H9 (cell line): ENCODE measurements around the gene DBI. TPM values are rescaled to one million over a fixed set of nuclear protein-coding genes. Genes with fewer than 3 reads are reported as not detected.

Experiments used
- DNase-seq: peaks from one replicate; pipeline ENCODE4 v3.0.0-alpha.2; 2017
- H2AFZ ChIP-seq: one replicate; pipeline ENCODE4 v1.6.1; 2013; ENCODE audit warnings: mild to moderate bottlenecking, low read length, control low read depth, moderate library complexity
- H2AK5ac ChIP-seq: 2 replicates; pipeline ENCODE4 v1.6.1; 2013; ENCODE audit warnings: low read length, control low read depth, mixed read lengths; ENCODE audit not compliant: insufficient read length
- H2BK120ac ChIP-seq: one replicate; pipeline ENCODE4 v1.6.1; 2013; ENCODE audit warnings: low read depth, mild to moderate bottlenecking, low read length, control low read depth, inconsistent platforms; ENCODE audit not compliant: poor library complexity, severe bottlenecking
- H2BK12ac ChIP-seq: 2 replicates; pipeline ENCODE4 v1.6.1; 2013; ENCODE audit warnings: low read length, control low read depth, mixed read lengths, low read depth; ENCODE audit not compliant: insufficient read length
- H2BK15ac ChIP-seq: 2 replicates; pipeline ENCODE4 v1.6.1; 2013; ENCODE audit warnings: low read depth, low read length, control low read depth
- H2BK20ac ChIP-seq: one replicate; pipeline ENCODE4 v1.6.1; 2013; ENCODE audit warnings: low read depth, mild to moderate bottlenecking, low read length, control low read depth, inconsistent platforms; ENCODE audit not compliant: poor library complexity, severe bottlenecking
- H2BK5ac ChIP-seq: 2 replicates; pipeline ENCODE4 v1.6.1; 2013; ENCODE audit warnings: low read length, control low read depth, mixed read lengths; ENCODE audit not compliant: insufficient read length
- H3K14ac ChIP-seq: 2 replicates; pipeline ENCODE4 v1.6.1; 2013; ENCODE audit warnings: low read length, control low read depth; ENCODE audit not compliant: insufficient read depth
- H3K18ac ChIP-seq: 2 replicates; pipeline ENCODE4 v1.6.1; 2013; ENCODE audit warnings: low read depth, mild to moderate bottlenecking, mixed read lengths, low read length, control low read depth; ENCODE audit not compliant: insufficient read length
- H3K23ac ChIP-seq: 2 replicates; pipeline ENCODE4 v1.6.1; 2013; ENCODE audit warnings: low read length, control low read depth, mixed read lengths, low read depth; ENCODE audit not compliant: insufficient read length
- H3K23me2 ChIP-seq: 2 replicates; pipeline ENCODE4 v1.6.1; 2013; ENCODE audit warnings: low read depth, mild to moderate bottlenecking, mixed read lengths, low read length, control low read depth; ENCODE audit not compliant: insufficient read length, poor library complexity, severe bottlenecking
- H3K27ac ChIP-seq: 2 replicates; pipeline ENCODE4 v1.5.1; 2013; ENCODE audit warnings: low read length, control low read depth, mixed read lengths, low read depth; ENCODE audit not compliant: insufficient read length
- H3K27me3 ChIP-seq: 2 replicates; pipeline ENCODE4 v1.6.1; 2013; ENCODE audit warnings: low read length, control low read depth, inconsistent platforms; ENCODE audit not compliant: insufficient read depth
- H3K4ac ChIP-seq: 2 replicates; pipeline ENCODE4 v1.6.1; 2013; ENCODE audit warnings: low read depth, mild to moderate bottlenecking, control low read depth, inconsistent platforms, low read length, moderate library complexity
- H3K4me1 ChIP-seq: 2 replicates; pipeline ENCODE4 v1.6.1; 2013; ENCODE audit warnings: low read length, control low read depth, inconsistent platforms; ENCODE audit not compliant: insufficient read depth
- H3K4me2 ChIP-seq: 2 replicates; pipeline ENCODE4 v1.6.1; 2013; ENCODE audit warnings: low read length, control low read depth, mixed read lengths; ENCODE audit not compliant: insufficient read length, insufficient read depth
- H3K56ac ChIP-seq: 2 replicates; pipeline ENCODE4 v1.6.1; 2013; ENCODE audit warnings: low read depth, mild to moderate bottlenecking, mixed read lengths, low read length, control low read depth; ENCODE audit not compliant: insufficient read length
- H3K79me1 ChIP-seq: 2 replicates; pipeline ENCODE4 v1.6.1; 2013; ENCODE audit warnings: low read depth, mild to moderate bottlenecking, moderate library complexity, low read length, control low read depth, inconsistent platforms; ENCODE audit not compliant: insufficient read depth, poor library complexity, severe bottlenecking
- H3K79me2 ChIP-seq: 2 replicates; pipeline ENCODE4 v1.6.1; 2013; ENCODE audit warnings: low read length, control low read depth, inconsistent platforms; ENCODE audit not compliant: insufficient read depth
- H3K9ac ChIP-seq: 2 replicates; pipeline ENCODE4 v1.6.1; 2013; ENCODE audit warnings: low read length, control low read depth, mixed read lengths; ENCODE audit not compliant: insufficient read length; ENCODE audit errors: extremely low read depth
- H3K9me3 ChIP-seq: one replicate; pipeline ENCODE4 v1.6.1; 2013; ENCODE audit warnings: low read depth, low read length, inconsistent platforms; ENCODE audit not compliant: control insufficient read depth
- H3T11ph ChIP-seq: one replicate; pipeline ENCODE4 v1.6.1; 2013; ENCODE audit warnings: mild to moderate bottlenecking, low read length, control low read depth, inconsistent platforms
- H4K20me1 ChIP-seq: one replicate; pipeline ENCODE4 v1.6.1; 2013; ENCODE audit not compliant: control insufficient read depth, insufficient read length, insufficient read depth
- H4K5ac ChIP-seq: 2 replicates; pipeline ENCODE4 v1.6.1; 2013; ENCODE audit warnings: low read depth, mild to moderate bottlenecking, mixed read lengths, low read length, control low read depth; ENCODE audit not compliant: insufficient read length
- H4K8ac ChIP-seq: replicated peaks from 2 replicates; pipeline ENCODE4 v1.6.1; 2013; ENCODE audit warnings: low read length, control low read depth, mixed read lengths, low read depth; ENCODE audit not compliant: insufficient read length
- H4K91ac ChIP-seq: 2 replicates; pipeline ENCODE4 v1.6.1; 2013; ENCODE audit warnings: low read depth, mild to moderate bottlenecking, moderate library complexity, mixed read lengths, low read length, control low read depth; ENCODE audit not compliant: insufficient read length
- H3K27ac Mint-ChIP-seq, 3 experiments: 2 replicates in 2 of 3; 3 replicates in 1 of 3; pipeline ENCODE4 v1.8.0; 2020 to 2021; ENCODE audit warnings: mixed read lengths in 3 of 3, mild to moderate bottlenecking in 1 of 3, moderate library complexity in 1 of 3
- H3K27me3 Mint-ChIP-seq: 2 replicates; pipeline ENCODE4 v1.8.0; 2021; ENCODE audit warnings: low read depth, mild to moderate bottlenecking, moderate library complexity, mixed read lengths
- H3K36me3 Mint-ChIP-seq, 3 experiments: 2 replicates in 2 of 3; 3 replicates in 1 of 3; pipeline ENCODE4 v1.8.0; 2020 to 2021; ENCODE audit warnings: low read depth in 3 of 3, mixed read lengths in 3 of 3; ENCODE audit not compliant: insufficient read depth in 1 of 3
- H3K4me1 Mint-ChIP-seq, 2 experiments: 2 replicates each; pipeline ENCODE4 v1.8.0; 2020; ENCODE audit warnings: mixed read lengths in 2 of 2
- H3K4me3 Mint-ChIP-seq, 2 experiments: 2 replicates in 1 of 2; 3 replicates in 1 of 2; pipeline ENCODE4 v1.8.0; 2020 to 2021; ENCODE audit warnings: mild to moderate bottlenecking in 2 of 2, mixed read lengths in 2 of 2, moderate library complexity in 1 of 2
- H3K9me3 Mint-ChIP-seq, 2 experiments: 2 replicates in 1 of 2; 3 replicates in 1 of 2; pipeline ENCODE4 v1.8.0; 2020; ENCODE audit warnings: mild to moderate bottlenecking in 2 of 2, mixed read lengths in 2 of 2, moderate library complexity in 1 of 2
- WGBS: extraction: QIAGEN DNeasy Blood & Tissue Kit; methylation state at CpG from one replicate; pipeline ENCODE4 v1.1.7; 2013; ENCODE audit warnings: missing lambda C conversion rate, low lambda C conversion rate, mixed read lengths; ENCODE audit not compliant: insufficient read length; ENCODE audit errors: extremely low coverage; 5-methylcytosine and 5-hydroxymethylcytosine counted together
- total RNA-seq: library from RNA; stranded (reverse); gene quantifications from 2 replicates; pipeline ENCODE4 v1.2.1, GENCODE V29; 2021
- TF ChIP-seq, protein P1 (sequence below): fragments of 200-600 bp; sonication (generic); conservative IDR thresholded peaks from 3 replicates; pipeline ENCODE4 v1.8.0; 2021; ENCODE audit warnings: antibody characterized with exemption, mild to moderate bottlenecking

DBI gene
- total RNA-seq, 1 experiment from 2014 or later: 127 TPM

DNA sequence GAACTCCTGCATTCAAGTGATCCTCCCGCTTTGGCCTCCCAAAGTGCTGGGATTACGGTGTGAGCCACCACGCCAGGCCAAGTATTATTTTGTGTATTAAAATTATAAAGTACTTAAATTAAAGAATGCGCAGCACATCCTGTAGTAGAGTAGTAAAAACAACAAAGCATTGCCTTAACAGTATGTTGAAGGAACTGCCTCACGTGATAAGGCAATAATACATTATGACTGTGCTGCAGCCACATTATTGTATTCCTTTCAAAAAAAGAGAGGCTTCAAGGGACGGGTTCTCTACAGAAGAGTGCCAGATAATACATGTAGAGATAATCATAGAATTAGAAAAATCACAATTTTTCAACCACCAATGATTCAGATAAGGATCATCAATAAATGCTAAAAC is 33.8 kb upstream of the DBI start:
- Histone ChIP-seq H3K79me2 (no peaks in the 10 kb centered on the region), H2BK20ac (no peak overlapping the region), H2BK5ac (no peak overlapping the region), H2BK12ac (no peak overlapping the region), H3K4ac (no peak overlapping the region), H3K14ac (no peak overlapping the region), H3K4me1 (no peaks in the 10 kb centered on the region), H4K8ac (no peak overlapping the region), H2BK120ac (no peak overlapping the region), H3K18ac (no peak overlapping the region), H3K23me2 (no peaks in the 10 kb centered on the region), H3K9me3 (no peaks in the 10 kb centered on the region), H3K79me1 (no peaks in the 10 kb centered on the region), H3K23ac (no peak overlapping the region), H2AFZ (no peak overlapping the region), H2AK5ac (no peak overlapping the region), H2BK15ac (no peak overlapping the region), H4K91ac (no peak overlapping the region), H3K9ac (no peak overlapping the region), H3K27me3 (no peaks in the 10 kb centered on the region), H3K56ac (no peak overlapping the region), H3T11ph (no peak overlapping the region), H3K27ac (no peak overlapping the region), H3K4me2 (no peak overlapping the region), H4K20me1 (no peaks in the 10 kb centered on the region), H4K5ac (no peak overlapping the region)
- TF ChIP-seq, protein P1, sequence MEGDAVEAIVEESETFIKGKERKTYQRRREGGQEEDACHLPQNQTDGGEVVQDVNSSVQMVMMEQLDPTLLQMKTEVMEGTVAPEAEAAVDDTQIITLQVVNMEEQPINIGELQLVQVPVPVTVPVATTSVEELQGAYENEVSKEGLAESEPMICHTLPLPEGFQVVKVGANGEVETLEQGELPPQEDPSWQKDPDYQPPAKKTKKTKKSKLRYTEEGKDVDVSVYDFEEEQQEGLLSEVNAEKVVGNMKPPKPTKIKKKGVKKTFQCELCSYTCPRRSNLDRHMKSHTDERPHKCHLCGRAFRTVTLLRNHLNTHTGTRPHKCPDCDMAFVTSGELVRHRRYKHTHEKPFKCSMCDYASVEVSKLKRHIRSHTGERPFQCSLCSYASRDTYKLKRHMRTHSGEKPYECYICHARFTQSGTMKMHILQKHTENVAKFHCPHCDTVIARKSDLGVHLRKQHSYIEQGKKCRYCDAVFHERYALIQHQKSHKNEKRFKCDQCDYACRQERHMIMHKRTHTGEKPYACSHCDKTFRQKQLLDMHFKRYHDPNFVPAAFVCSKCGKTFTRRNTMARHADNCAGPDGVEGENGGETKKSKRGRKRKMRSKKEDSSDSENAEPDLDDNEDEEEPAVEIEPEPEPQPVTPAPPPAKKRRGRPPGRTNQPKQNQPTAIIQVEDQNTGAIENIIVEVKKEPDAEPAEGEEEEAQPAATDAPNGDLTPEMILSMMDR: no peak
- H3K4me3 Mint-ChIP-seq: no peak overlapping the region
- no peaks in the 10 kb centered on the region for H3K36me3 Mint-ChIP-seq
- no peaks in the 10 kb centered on the region for H3K9me3 Mint-ChIP-seq
- no peaks in the 10 kb centered on the region for H3K27me3 Mint-ChIP-seq
- no peaks in the 10 kb centered on the region for H3K4me1 Mint-ChIP-seq
- H3K27ac Mint-ChIP-seq: no peak overlapping the region
- DNase-seq: no peak
- WGBS: no CpG with 5 or more reads among the region's 6 CpGs
